GM23248 (cell line): ENCODE measurements around the gene PRKCQ. TPM values are rescaled to one million over a fixed set of nuclear protein-coding genes. Genes with fewer than 3 reads are reported as not detected.

Experiments
- DNase-seq: peaks from one replicate; pipeline ENCODE4 v3.0.0-alpha.2; 2015
- H2AFZ ChIP-seq: fragments of 200-600 bp; sonication (generic); 2 replicates; pipeline ENCODE4 v1.6.1; 2016; ENCODE audit warnings: antibody characterized with exemption
- H3F3A ChIP-seq: fragments of 200-600 bp; sonication (generic); 2 replicates; pipeline ENCODE4 v1.6.1; 2016; ENCODE audit warnings: mild to moderate bottlenecking, antibody characterized with exemption, mixed run types; ENCODE audit not compliant: insufficient read depth
- H3K27ac ChIP-seq: fragments of 200-600 bp; sonication (generic); 2 replicates; pipeline ENCODE4 v1.5.1; 2016; ENCODE audit warnings: mild to moderate bottlenecking
- H3K27me3 ChIP-seq: fragments of 200-600 bp; sonication (generic); replicated peaks from 2 replicates; pipeline ENCODE4 v1.6.1; 2016; ENCODE audit warnings: mild to moderate bottlenecking; ENCODE audit not compliant: insufficient read depth
- H3K36me3 ChIP-seq: fragments of 200-600 bp; sonication (generic); 2 replicates; pipeline ENCODE4 v1.6.1; 2016; ENCODE audit warnings: low read depth, mild to moderate bottlenecking
- H3K4me1 ChIP-seq: fragments of 200-600 bp; sonication (generic); 2 replicates; pipeline ENCODE4 v1.6.1; 2016; ENCODE audit warnings: mild to moderate bottlenecking; ENCODE audit not compliant: insufficient read depth
- H3K4me2 ChIP-seq: fragments of 200-600 bp; sonication (generic); one replicate; pipeline ENCODE4 v1.6.1; 2016; ENCODE audit warnings: mild to moderate bottlenecking; ENCODE audit not compliant: unreplicated experiment
- H3K4me3 ChIP-seq: fragments of 200-600 bp; sonication (generic); 2 replicates; pipeline ENCODE4 v1.5.1; 2016; ENCODE audit warnings: mild to moderate bottlenecking
- H3K79me2 ChIP-seq: fragments of 200-600 bp; sonication (generic); 2 replicates; pipeline ENCODE4 v1.6.1; 2016; ENCODE audit warnings: mild to moderate bottlenecking; ENCODE audit not compliant: insufficient read depth
- H3K9ac ChIP-seq: fragments of 200-600 bp; sonication (generic); 2 replicates; pipeline ENCODE4 v1.6.1; 2016; ENCODE audit warnings: mild to moderate bottlenecking
- H3K9me2 ChIP-seq: fragments of 200-600 bp; sonication (generic); 2 replicates; pipeline ENCODE4 v1.6.1; 2016; ENCODE audit warnings: mixed run types, mild to moderate bottlenecking, moderate library complexity; ENCODE audit not compliant: insufficient read depth
- H3K9me3 ChIP-seq: fragments of 200-600 bp; sonication (generic); one replicate; pipeline ENCODE4 v1.6.1; 2017; ENCODE audit warnings: low read depth
- H4K20me1 ChIP-seq: fragments of 200-600 bp; sonication (generic); 2 replicates; pipeline ENCODE4 v1.6.0; 2016; ENCODE audit not compliant: insufficient read depth
- EZH2 ChIP-seq: fragments of 200-600 bp; sonication (generic); IDR thresholded peaks from 2 replicates; pipeline ENCODE4 v1.6.1; 2018; ENCODE audit warnings: antibody characterized with exemption, mild to moderate bottlenecking; ENCODE audit not compliant: insufficient read depth, poor library complexity, severe bottlenecking
- EZH2phosphoT487 ChIP-seq: fragments of 200-600 bp; sonication (generic); IDR thresholded peaks from 2 replicates; pipeline ENCODE4 v1.6.1; 2018; ENCODE audit warnings: antibody characterized with exemption, moderate library complexity, mild to moderate bottlenecking, low read depth; ENCODE audit not compliant: insufficient read depth
- WGBS, 2 experiments: methylation state at CpG; one replicate each; pipeline ENCODE4 v1.1.6; 2015 to 2017; ENCODE audit warnings: low lambda C conversion rate in 2 of 2, low coverage in 1 of 2; ENCODE audit errors: missing lambda C conversion rate in 2 of 2; 5-methylcytosine and 5-hydroxymethylcytosine counted together
- in situ Hi-C: fragments of 300-500 bp; cut with MboI; formaldehyde crosslinking; loops from 2 replicates; pipeline ENCODE4 v1.15.0; 2020
- polyA plus RNA-seq: library from polyadenylated mRNA; unstranded; fragments of >200 nt; fragmentation: Nextera tagmentation; extraction: Ambion mirVana; gene quantifications from 2 replicates; pipeline ENCODE4 v1.2.1, GENCODE V29; 2016
- total RNA-seq: library from RNA; depleted of rRNA; stranded (reverse); fragments of >200 nt; shearing (Covaris generic); gene quantifications from 2 replicates; pipeline ENCODE4 v1.2.3, GENCODE V29; 2014

The PRKCQ gene
- total and polyA plus RNA-seq, 2 experiments from 2014 or later: not detected

DNA sequence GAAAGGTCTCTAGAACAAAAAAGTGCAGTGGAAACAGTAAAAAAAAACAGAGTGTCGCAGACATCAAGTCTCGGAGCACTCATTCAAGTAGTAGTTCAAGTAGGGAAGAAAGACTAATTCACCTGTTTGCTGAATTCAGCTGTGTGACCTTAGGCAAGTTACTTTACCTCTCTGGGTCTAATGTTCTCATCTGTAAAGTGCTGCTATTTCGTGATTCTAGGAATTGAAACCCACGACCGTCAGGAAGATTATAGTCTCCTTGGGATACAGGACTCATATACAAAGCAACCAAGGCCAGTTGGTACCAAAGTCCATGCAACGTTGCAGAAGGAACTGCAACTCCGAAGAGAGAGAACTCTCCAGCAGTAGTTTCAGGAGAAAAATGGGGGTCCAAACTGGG, 26.1 kb downstream of the PRKCQ start:
- H3K36me3 ChIP-seq: no peaks in the 10 kb centered on the region
- no peaks in the 10 kb centered on the region for H3K27me3 ChIP-seq
- no peak overlapping the region for H3K27ac ChIP-seq
- DNase-seq: no peak
- 22 to 29% methylated on average over 7 of the region's 7 CpGs for WGBS, 2 experiments
- H3K4me2 ChIP-seq: no peak overlapping the region
- no peak overlapping the region for H2AFZ ChIP-seq
- H3K9me2 ChIP-seq: no peaks in the 10 kb centered on the region
- no peaks in the 10 kb centered on the region for H3K9me3 ChIP-seq
- H3K4me3 ChIP-seq: no peak overlapping the region
- H3F3A ChIP-seq: no peaks in the 10 kb centered on the region
- H3K79me2 ChIP-seq: no peaks in the 10 kb centered on the region
- no peaks in the 10 kb centered on the region; the same call in 1 of the 2 replicates for H4K20me1 ChIP-seq
- H3K4me1 ChIP-seq: no peaks in the 10 kb centered on the region
- H3K9ac ChIP-seq: no peak overlapping the region
- TF ChIP-seq EZH2 (no peak), EZH2phosphoT487 (no peak)
- in situ Hi-C loops: no loop called here

DNA sequence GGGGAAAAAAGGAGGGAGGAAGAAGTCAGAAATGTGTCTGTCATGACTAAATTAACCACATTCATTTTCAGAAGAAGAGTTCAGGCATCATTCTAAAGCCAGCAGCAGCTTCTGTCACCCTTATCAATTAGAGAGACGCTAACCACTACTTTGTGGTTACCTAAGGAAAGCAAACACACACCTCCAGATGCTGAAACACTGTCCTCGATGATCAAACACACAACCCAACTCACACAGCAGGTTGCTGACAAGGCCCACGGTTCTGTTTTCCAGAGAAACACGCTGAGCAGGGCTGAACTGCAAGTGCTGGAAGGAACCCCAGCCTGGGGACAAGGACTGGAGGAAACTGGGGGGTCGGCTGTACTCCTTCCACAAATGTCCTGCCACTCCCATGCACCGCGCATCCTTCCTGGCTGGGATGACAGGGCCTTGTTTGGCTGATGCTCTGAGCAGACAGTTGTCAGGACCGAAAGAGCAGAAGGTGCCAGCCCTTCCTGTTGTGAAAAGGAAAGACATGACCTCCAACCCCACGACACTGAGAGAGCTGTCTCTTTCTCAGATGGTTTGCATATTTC, 36.6 kb downstream of the PRKCQ start:
- DNase-seq: no peak
- no peak overlapping the region for H3K4me2 ChIP-seq
- in situ Hi-C loops: no loop called here
- no peak overlapping the region for H3K4me3 ChIP-seq
- H3K79me2 ChIP-seq: no peaks in the 10 kb centered on the region
- TF ChIP-seq EZH2phosphoT487: no peak
- no peak for TF ChIP-seq EZH2
- no peaks in the 10 kb centered on the region for H3K9me3 ChIP-seq
- no peak overlapping the region for H3K9ac ChIP-seq
- H3F3A ChIP-seq: no peaks in the 10 kb centered on the region
- H2AFZ ChIP-seq: no peak overlapping the region
- H4K20me1 ChIP-seq: no peaks in the 10 kb centered on the region
- no peak overlapping the region for H3K27ac ChIP-seq
- 19 to 25% methylated on average over 9 of the region's 9 CpGs for WGBS, 2 experiments
- H3K9me2 ChIP-seq: no peaks in the 10 kb centered on the region
- H3K27me3 ChIP-seq: peaks cover 4% of the 10 kb centered on the region; the same call in 1 of the 2 replicates
- no peaks in the 10 kb centered on the region for H3K36me3 ChIP-seq
- H3K4me1 ChIP-seq: no peaks in the 10 kb centered on the region

DNA sequence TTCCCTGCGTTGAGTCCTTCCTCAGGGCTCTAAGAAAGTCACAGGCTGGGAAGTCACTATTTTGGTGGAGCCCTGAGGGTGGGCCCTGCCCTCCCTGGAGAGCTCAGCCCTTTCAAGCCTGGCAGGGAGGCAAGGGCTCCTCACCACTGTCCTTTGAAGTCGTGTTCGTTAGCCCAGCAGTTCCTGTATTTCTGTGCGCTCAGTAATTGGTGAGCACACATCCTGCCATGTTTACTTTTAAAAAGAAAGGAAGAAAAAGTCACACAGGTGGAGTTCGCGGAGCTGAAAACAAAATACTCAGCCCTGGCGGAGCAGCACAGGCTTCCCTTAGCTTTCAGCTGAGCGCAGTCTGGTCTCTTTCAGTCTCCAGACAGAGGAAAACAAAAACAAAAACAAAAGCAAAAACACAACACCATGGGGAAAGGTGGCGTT, 37.1 kb downstream of the PRKCQ start:
- no peak overlapping the region for H3K4me3 ChIP-seq
- no peaks in the 10 kb centered on the region for H3K9me2 ChIP-seq
- no peak for DNase-seq
- no peaks in the 10 kb centered on the region for H3F3A ChIP-seq
- H2AFZ ChIP-seq: no peak overlapping the region
- H3K27ac ChIP-seq: no peak overlapping the region
- peaks cover 4% of the 10 kb centered on the region; the same call in 1 of the 2 replicates for H3K27me3 ChIP-seq
- no peaks in the 10 kb centered on the region for H4K20me1 ChIP-seq
- H3K4me2 ChIP-seq: no peak overlapping the region
- in situ Hi-C loops: no loop called here
- no peaks in the 10 kb centered on the region for H3K79me2 ChIP-seq
- no peaks in the 10 kb centered on the region for H3K4me1 ChIP-seq
- TF ChIP-seq EZH2phosphoT487: no peak
- TF ChIP-seq EZH2: no peak
- no peaks in the 10 kb centered on the region for H3K36me3 ChIP-seq
- no peak overlapping the region for H3K9ac ChIP-seq
- no peaks in the 10 kb centered on the region for H3K9me3 ChIP-seq
- WGBS, 2 experiments: 15 to 18% methylated on average over 9 of the region's 9 CpGs

DNA sequence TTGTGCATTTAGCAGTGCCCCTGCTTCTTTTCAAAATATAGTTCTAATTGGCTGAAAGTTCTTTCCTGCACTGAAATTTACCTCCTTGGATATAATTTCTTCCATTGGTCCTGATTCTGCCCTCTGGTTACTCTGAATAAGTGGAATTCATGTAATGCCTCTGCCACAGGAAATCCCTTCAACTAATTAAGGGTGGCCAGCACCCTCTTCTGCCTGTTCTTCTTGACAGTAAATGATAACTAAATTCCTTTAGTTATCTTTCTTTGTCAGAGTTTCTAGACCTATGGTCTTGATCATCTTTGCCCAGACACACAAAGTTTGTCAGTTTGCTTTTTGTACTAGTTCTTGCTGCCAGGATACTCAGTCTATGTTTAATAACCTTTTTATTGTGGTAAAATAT, 40.2 kb downstream of the PRKCQ start:
- Histone ChIP-seq H4K20me1 (no peaks in the 10 kb centered on the region), H3K9me3 (no peaks in the 10 kb centered on the region), H3K4me2 (no peak overlapping the region), H3K36me3 (no peaks in the 10 kb centered on the region), H3K9me2 (no peaks in the 10 kb centered on the region), H3K4me3 (no peak overlapping the region), H3K27ac (no peak overlapping the region), H3F3A (no peaks in the 10 kb centered on the region), H3K4me1 (no peaks in the 10 kb centered on the region), H3K9ac (no peak overlapping the region), H3K27me3 (peaks cover 4% of the 10 kb centered on the region; the same call in 1 of the 2 replicates), H2AFZ (no peak overlapping the region), H3K79me2 (no peaks in the 10 kb centered on the region)
- in situ Hi-C loops: no loop called here
- no peak for DNase-seq
- no peak for TF ChIP-seq EZH2

DNA sequence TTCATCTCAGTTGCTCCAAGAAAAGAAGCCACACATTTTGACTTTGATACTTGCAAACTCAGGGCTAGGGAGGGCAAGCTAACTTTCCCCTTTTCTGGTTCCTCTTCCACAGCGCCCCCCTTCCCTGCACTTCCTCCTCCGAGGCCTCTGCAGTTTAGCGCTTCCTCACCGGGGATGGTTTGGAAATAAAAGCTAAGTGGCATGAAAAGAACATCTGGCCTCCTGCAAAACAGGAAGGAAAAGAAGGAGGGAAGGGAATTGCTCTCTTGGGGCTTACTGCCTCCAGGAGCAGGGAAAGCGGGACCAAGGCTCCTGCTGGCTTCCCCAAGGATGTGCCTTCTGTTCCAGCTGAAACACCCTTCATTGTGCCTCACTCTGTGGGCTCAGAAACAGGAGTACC, 42.3 kb downstream of the PRKCQ start:
- Histone ChIP-seq H3K79me2 (no peaks in the 10 kb centered on the region), H3K4me1 (no peaks in the 10 kb centered on the region), H3K27me3 (peaks cover 4% of the 10 kb centered on the region; the same call in 1 of the 2 replicates), H3F3A (no peaks in the 10 kb centered on the region), H2AFZ (no peak overlapping the region), H3K4me2 (no peak overlapping the region), H4K20me1 (no peaks in the 10 kb centered on the region), H3K9me3 (no peaks in the 10 kb centered on the region), H3K4me3 (no peak overlapping the region), H3K36me3 (no peaks in the 10 kb centered on the region), H3K9me2 (no peaks in the 10 kb centered on the region), H3K27ac (no peak overlapping the region), H3K9ac (no peak overlapping the region)
- no peak for DNase-seq
- 3 to 5% methylated on average over 5 of the region's 5 CpGs for WGBS, 2 experiments
- in situ Hi-C loops: no loop called here
- TF ChIP-seq EZH2phosphoT487 (no peak), EZH2 (no peak)
